Measurements from ENCODE around the gene RILPL1. TPM values are rescaled to one million over a fixed set of nuclear protein-coding genes. Genes with fewer than 3 reads are reported as not detected.

Gene RILPL1
- total and polyA plus RNA-seq, 12 donors: 12.9 to 42.9 (median 20.6) TPM

DNA sequence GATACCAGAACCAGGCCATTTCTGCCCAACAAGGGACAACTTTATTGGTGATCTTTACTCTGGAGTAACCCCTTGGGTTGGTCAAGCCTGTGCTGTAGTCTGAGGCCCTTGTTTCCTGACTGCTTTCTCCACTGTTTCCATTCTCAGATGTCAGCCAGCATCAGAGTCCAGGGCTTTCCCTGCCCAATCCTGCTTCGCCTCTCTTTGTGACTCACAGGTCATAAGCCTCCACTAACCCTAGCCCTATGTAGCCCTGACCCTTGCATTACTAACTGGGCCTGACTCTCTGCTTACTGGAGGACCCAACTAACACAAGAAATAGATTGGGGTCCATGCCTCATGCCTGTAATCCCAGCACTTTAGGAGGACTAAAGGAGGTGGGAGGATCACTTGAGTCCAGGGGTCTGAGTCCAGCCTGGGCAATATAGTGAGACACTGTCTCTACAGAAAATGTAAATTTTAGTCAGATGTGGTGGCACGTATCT is 84.2 kb downstream of the RILPL1 start:
- no peaks in the 10 kb centered on the region for H3K9me3 ChIP-seq (replicated peaks in 1 of 3)
- no peak for DNase-seq
- intact Hi-C loops (cut with DNase I): no loop called here
- no peaks in the 10 kb centered on the region for H3K36me3 ChIP-seq (replicated peaks in 1 of 2)
- WGBS, 4 donors: 81 to 86% (median 82%) methylated on average over 2 of the region's 2 CpGs
- H3K4me1 ChIP-seq (replicated peaks in 1 of 2): peaks cover 0 to 13% of the 10 kb centered on the region in 2 donors
- H3K27ac ChIP-seq: peak overlapping the region in 1 of 5 donors; percentile 40
- H3K27me3 ChIP-seq: no peaks in the 10 kb centered on the region
- TF ChIP-seq POLR2A (IDR thresholded peaks at IDR 0.05): no peak
- TF ChIP-seq, protein P1, sequence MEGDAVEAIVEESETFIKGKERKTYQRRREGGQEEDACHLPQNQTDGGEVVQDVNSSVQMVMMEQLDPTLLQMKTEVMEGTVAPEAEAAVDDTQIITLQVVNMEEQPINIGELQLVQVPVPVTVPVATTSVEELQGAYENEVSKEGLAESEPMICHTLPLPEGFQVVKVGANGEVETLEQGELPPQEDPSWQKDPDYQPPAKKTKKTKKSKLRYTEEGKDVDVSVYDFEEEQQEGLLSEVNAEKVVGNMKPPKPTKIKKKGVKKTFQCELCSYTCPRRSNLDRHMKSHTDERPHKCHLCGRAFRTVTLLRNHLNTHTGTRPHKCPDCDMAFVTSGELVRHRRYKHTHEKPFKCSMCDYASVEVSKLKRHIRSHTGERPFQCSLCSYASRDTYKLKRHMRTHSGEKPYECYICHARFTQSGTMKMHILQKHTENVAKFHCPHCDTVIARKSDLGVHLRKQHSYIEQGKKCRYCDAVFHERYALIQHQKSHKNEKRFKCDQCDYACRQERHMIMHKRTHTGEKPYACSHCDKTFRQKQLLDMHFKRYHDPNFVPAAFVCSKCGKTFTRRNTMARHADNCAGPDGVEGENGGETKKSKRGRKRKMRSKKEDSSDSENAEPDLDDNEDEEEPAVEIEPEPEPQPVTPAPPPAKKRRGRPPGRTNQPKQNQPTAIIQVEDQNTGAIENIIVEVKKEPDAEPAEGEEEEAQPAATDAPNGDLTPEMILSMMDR (IDR thresholded peaks at IDR 0.05): no peak
- H3K4me3 ChIP-seq: no peak overlapping the region

DNA sequence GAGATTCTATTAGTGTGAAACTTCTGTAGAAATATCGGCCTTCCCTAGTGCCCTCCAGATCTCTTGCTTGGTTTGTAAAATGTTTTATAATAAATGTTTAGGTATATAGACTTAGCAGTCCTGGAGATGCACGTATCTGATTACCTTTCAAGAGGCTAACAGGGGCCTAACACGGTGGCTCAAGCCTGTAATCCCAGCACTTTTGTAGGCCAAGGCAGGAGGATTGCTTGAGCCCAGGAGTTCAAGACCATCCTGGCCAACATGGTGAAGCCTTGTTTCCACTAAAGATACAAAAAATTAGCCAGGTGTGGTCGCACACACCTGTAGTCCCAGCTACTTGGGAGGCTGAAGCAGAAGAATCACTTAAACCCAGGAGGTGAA is 87.2 kb downstream of the RILPL1 start:
- Histone ChIP-seq H3K27me3 (no peaks in the 10 kb centered on the region), H3K27ac (peak overlapping the region in 3 of 5 donors; percentile 11 to 84 (median 31)), H3K9me3 (replicated peaks in 1 of 3) (no peaks in the 10 kb centered on the region), H3K36me3 (replicated peaks in 1 of 2) (no peaks in the 10 kb centered on the region), H3K4me1 (replicated peaks in 1 of 2) (peaks cover 0 to 13% of the 10 kb centered on the region in 2 donors), H3K4me3 (no peak overlapping the region)
- TF ChIP-seq, protein P1 (IDR thresholded peaks at IDR 0.05): no peak
- TF ChIP-seq POLR2A (IDR thresholded peaks at IDR 0.05): no peak
- DNase-seq: no peak
- WGBS, 4 donors: 52 to 76% (median 64%) methylated on average over 4 of the region's 4 CpGs
- intact Hi-C loops (cut with DNase I): no loop called here

DNA sequence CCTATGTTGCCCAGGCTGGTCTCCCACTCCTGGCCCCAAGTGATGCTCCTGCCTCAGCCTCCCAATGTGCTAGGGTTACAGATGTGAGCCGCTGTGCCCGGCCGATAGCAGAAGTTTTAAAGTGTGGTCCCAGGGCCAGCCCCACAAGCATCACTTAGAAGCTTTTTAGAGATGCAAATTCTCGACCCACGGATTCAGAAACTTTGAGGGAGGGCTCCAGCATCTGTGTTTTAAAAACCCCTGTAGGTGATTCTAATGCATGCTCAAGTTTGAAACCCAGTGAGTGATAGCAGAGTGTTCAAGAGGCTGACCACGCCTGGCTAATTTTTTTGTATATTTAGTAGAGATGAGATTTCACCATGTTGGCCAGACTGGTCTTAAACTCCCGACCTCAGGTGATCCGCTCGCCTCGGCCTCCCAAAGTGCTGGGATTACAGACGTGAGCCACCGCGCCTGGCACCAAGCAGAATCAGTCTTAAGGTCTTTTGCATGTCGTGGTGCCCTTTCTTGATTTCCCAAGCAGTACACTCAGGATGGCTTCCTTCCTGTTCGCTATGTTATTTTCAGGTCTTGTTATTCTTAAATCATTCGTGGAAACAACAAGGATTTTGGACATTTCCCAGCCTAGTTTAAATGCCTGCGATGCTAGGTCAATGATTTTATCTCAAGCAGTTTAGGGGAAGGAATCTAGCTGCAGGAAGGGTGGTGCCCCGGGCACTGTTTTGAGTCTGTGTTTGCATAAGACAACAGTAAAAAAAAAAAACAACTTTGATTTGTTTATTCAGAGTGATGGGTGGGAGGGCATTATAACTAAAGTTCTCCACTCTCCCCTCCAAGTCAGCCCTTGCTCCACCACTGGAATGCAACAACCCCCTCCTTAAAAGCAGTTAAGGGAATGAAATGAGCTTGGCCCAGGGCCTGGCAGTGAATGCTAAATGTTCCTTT is 87.9 kb downstream of the RILPL1 start:
- intact Hi-C loops (cut with DNase I): no loop called here
- H3K36me3 ChIP-seq (replicated peaks in 1 of 2): no peaks in the 10 kb centered on the region

More for the DNA sequence above, 87.9 kb downstream of the RILPL1 start:
- no peak for TF ChIP-seq POLR2A (IDR thresholded peaks at IDR 0.05)
- TF ChIP-seq, protein P1 (IDR thresholded peaks at IDR 0.05): no peak
- Histone ChIP-seq H3K4me1 (replicated peaks in 1 of 2) (peaks cover 0 to 13% of the 10 kb centered on the region in 2 donors), H3K27me3 (no peaks in the 10 kb centered on the region), H3K4me3 (no peak overlapping the region), H3K9me3 (replicated peaks in 1 of 3) (no peaks in the 10 kb centered on the region), H3K27ac (peak overlapping the region in 2 of 5 donors; percentile 31 to 84)
- no peak for DNase-seq
- 47 to 64% (median 54%) methylated on average over 13 to 18 of the region's 18 CpGs for WGBS, 4 donors
